ENCODE data around the gene ZSWIM8.
"Not testable (repeated sequence)": the region's sequence is repeated elsewhere in the genome, so short reads cannot be mapped to it uniquely, and the experiment has no call there.

ZSWIM8 gene

GRCh38 chr10:73788864-73789658 is 3.7 kb downstream of the ZSWIM8 start:
- H3K36me3 ChIP-seq (ENCODE audit: insufficient read depth, low read length), result peaks cover 53% of the 10 kb centered on the region
- H3K9ac ChIP-seq (ENCODE audit: low read length), result no peak overlapping the region
- H3K27ac ChIP-seq (ENCODE audit: low read depth, low read length), result no peak overlapping the region
- no peaks in the 10 kb centered on the region for H3K27me3 ChIP-seq (ENCODE audit: control insufficient read depth in 1 of 2, insufficient read depth in 2 of 2, low read length in 2 of 2)
- no peaks in the 10 kb centered on the region for H3K9me3 ChIP-seq (ENCODE audit: low read length)
- peaks cover 21% of the 10 kb centered on the region for H3K4me1 ChIP-seq (ENCODE audit: insufficient read depth, low read length)
- H3K4me3 ChIP-seq (ENCODE audit: low read depth in 1 of 2, low read length in 2 of 2), result no peak overlapping the region

- Histone ChIP-seq H3K27ac (ENCODE audit: low read depth, low read length) (no peak overlapping the region), H3K4me1 (ENCODE audit: insufficient read depth, low read length) (peaks cover 21% of the 10 kb centered on the region), H3K9ac (ENCODE audit: low read length) (no peak overlapping the region), H3K9me3 (ENCODE audit: low read length) (no peaks in the 10 kb centered on the region), H3K27me3 (ENCODE audit: control insufficient read depth in 1 of 2, insufficient read depth in 2 of 2, low read length in 2 of 2) (no peaks in the 10 kb centered on the region), H3K36me3 (ENCODE audit: insufficient read depth, low read length) (peaks cover 58% of the 10 kb centered on the region), H3K4me3 (ENCODE audit: low read depth in 1 of 2, low read length in 2 of 2) (no peak overlapping the region)
These were observed 4.3 kb downstream of the ZSWIM8 start for GRCh38 chr10:73789659-73790055.

- H3K9me3 ChIP-seq (ENCODE audit: low read length), result no peaks in the 10 kb centered on the region
- H3K9ac ChIP-seq (ENCODE audit: low read length), result no peak overlapping the region
- no peaks in the 10 kb centered on the region for H3K27me3 ChIP-seq (ENCODE audit: control insufficient read depth in 1 of 2, insufficient read depth in 2 of 2, low read length in 2 of 2)
- peaks cover 20% of the 10 kb centered on the region for H3K4me1 ChIP-seq (ENCODE audit: insufficient read depth, low read length)
- no peak overlapping the region for H3K27ac ChIP-seq (ENCODE audit: low read depth, low read length)
- H3K36me3 ChIP-seq (ENCODE audit: insufficient read depth, low read length), result peaks cover 69% of the 10 kb centered on the region
- no peak overlapping the region for H3K4me3 ChIP-seq (ENCODE audit: low read depth in 1 of 2, low read length in 2 of 2)
These were observed 5.7 kb downstream of the ZSWIM8 start for GRCh38 chr10:73790886-73791625.

GRCh38 chr10:73791871-73792400 is 6.5 kb downstream of the ZSWIM8 start:
- H3K9ac ChIP-seq (ENCODE audit: low read length), result no peak overlapping the region
- H3K4me1 ChIP-seq (ENCODE audit: insufficient read depth, low read length), result peaks cover 12% of the 10 kb centered on the region
- H3K27me3 ChIP-seq (ENCODE audit: control insufficient read depth in 1 of 2, insufficient read depth in 2 of 2, low read length in 2 of 2), result no peaks in the 10 kb centered on the region
- no peak overlapping the region for H3K27ac ChIP-seq (ENCODE audit: low read depth, low read length)
- no peaks in the 10 kb centered on the region for H3K9me3 ChIP-seq (ENCODE audit: low read length)
- peaks cover 76% of the 10 kb centered on the region for H3K36me3 ChIP-seq (ENCODE audit: insufficient read depth, low read length)
- H3K4me3 ChIP-seq (ENCODE audit: low read depth in 1 of 2, low read length in 2 of 2), result no peak overlapping the region

GRCh38 chr10:73793456-73793855 is 8.1 kb downstream of the ZSWIM8 start:
- Histone ChIP-seq H3K36me3 (ENCODE audit: insufficient read depth, low read length) (peaks cover 91% of the 10 kb centered on the region), H3K4me1 (ENCODE audit: insufficient read depth, low read length) (no peaks in the 10 kb centered on the region), H3K27me3 (ENCODE audit: control insufficient read depth in 1 of 2, insufficient read depth in 2 of 2, low read length in 2 of 2) (no peaks in the 10 kb centered on the region), H3K9ac (ENCODE audit: low read length) (no peak overlapping the region), H3K9me3 (ENCODE audit: low read length) (no peaks in the 10 kb centered on the region), H3K27ac (ENCODE audit: low read depth, low read length) (no peak overlapping the region), H3K4me3 (ENCODE audit: low read depth in 1 of 2, low read length in 2 of 2) (no peak overlapping the region)

GRCh38 chr10:73795491-73795890 is 10.1 kb downstream of the ZSWIM8 start:
- H3K9ac ChIP-seq (ENCODE audit: low read length); H3K27ac ChIP-seq (ENCODE audit: low read depth, low read length); H3K27me3 ChIP-seq (ENCODE audit: control insufficient read depth in 1 of 2, insufficient read depth in 2 of 2, low read length in 2 of 2); H3K4me1 ChIP-seq (ENCODE audit: insufficient read depth, low read length); H3K4me3 ChIP-seq (ENCODE audit: low read depth in 1 of 2, low read length in 2 of 2); H3K9me3 ChIP-seq (ENCODE audit: low read length): not testable (repeated sequence)
- H3K36me3 ChIP-seq (ENCODE audit: insufficient read depth, low read length), result peaks cover 86% of the 10 kb centered on the region

- H3K27me3 ChIP-seq (ENCODE audit: control insufficient read depth in 1 of 2, insufficient read depth in 2 of 2, low read length in 2 of 2); H3K9ac ChIP-seq (ENCODE audit: low read length); H3K4me1 ChIP-seq (ENCODE audit: insufficient read depth, low read length); H3K27ac ChIP-seq (ENCODE audit: low read depth, low read length); H3K9me3 ChIP-seq (ENCODE audit: low read length); H3K4me3 ChIP-seq (ENCODE audit: low read depth in 1 of 2, low read length in 2 of 2): not testable (repeated sequence)
- peaks cover 83% of the 10 kb centered on the region for H3K36me3 ChIP-seq (ENCODE audit: insufficient read depth, low read length)
These were observed 10.6 kb downstream of the ZSWIM8 start for GRCh38 chr10:73796035-73796434.

- Histone ChIP-seq H3K27ac (ENCODE audit: low read depth, low read length) (no peak overlapping the region), H3K9ac (ENCODE audit: low read length) (no peak overlapping the region), H3K27me3 (ENCODE audit: control insufficient read depth in 1 of 2, insufficient read depth in 2 of 2, low read length in 2 of 2) (no peaks in the 10 kb centered on the region), H3K36me3 (ENCODE audit: insufficient read depth, low read length) (peaks cover 83% of the 10 kb centered on the region), H3K4me3 (ENCODE audit: low read depth in 1 of 2, low read length in 2 of 2) (no peak overlapping the region), H3K9me3 (ENCODE audit: low read length) (no peaks in the 10 kb centered on the region), H3K4me1 (ENCODE audit: insufficient read depth, low read length) (no peaks in the 10 kb centered on the region)
These were observed 11.4 kb downstream of the ZSWIM8 start for GRCh38 chr10:73796766-73797165.

GRCh38 chr10:73797324-73798025 is 12.1 kb downstream of the ZSWIM8 start:
- Histone ChIP-seq H3K36me3 (ENCODE audit: insufficient read depth, low read length) (peaks cover 83% of the 10 kb centered on the region), H3K27ac (ENCODE audit: low read depth, low read length) (no peak overlapping the region), H3K27me3 (ENCODE audit: control insufficient read depth in 1 of 2, insufficient read depth in 2 of 2, low read length in 2 of 2) (no peaks in the 10 kb centered on the region), H3K4me1 (ENCODE audit: insufficient read depth, low read length) (no peaks in the 10 kb centered on the region), H3K9me3 (ENCODE audit: low read length) (no peaks in the 10 kb centered on the region), H3K9ac (ENCODE audit: low read length) (no peak overlapping the region), H3K4me3 (ENCODE audit: low read depth in 1 of 2, low read length in 2 of 2) (no peak overlapping the region)

- no peak overlapping the region for H3K4me3 ChIP-seq (ENCODE audit: low read depth in 1 of 2, low read length in 2 of 2)
- H3K36me3 ChIP-seq (ENCODE audit: insufficient read depth, low read length), result peaks cover 83% of the 10 kb centered on the region
- no peaks in the 10 kb centered on the region for H3K27me3 ChIP-seq (ENCODE audit: control insufficient read depth in 1 of 2, insufficient read depth in 2 of 2, low read length in 2 of 2)
- no peaks in the 10 kb centered on the region for H3K9me3 ChIP-seq (ENCODE audit: low read length)
- H3K9ac ChIP-seq (ENCODE audit: low read length), result no peak overlapping the region
- no peaks in the 10 kb centered on the region for H3K4me1 ChIP-seq (ENCODE audit: insufficient read depth, low read length)
- H3K27ac ChIP-seq (ENCODE audit: low read depth, low read length), result no peak overlapping the region
These were observed 12.7 kb downstream of the ZSWIM8 start for GRCh38 chr10:73798087-73798486.

- H3K4me3 ChIP-seq (ENCODE audit: low read depth in 1 of 2, low read length in 2 of 2), result no peak overlapping the region
- H3K9ac ChIP-seq (ENCODE audit: low read length), result no peak overlapping the region
- H3K27me3 ChIP-seq (ENCODE audit: control insufficient read depth in 1 of 2, insufficient read depth in 2 of 2, low read length in 2 of 2), result no peaks in the 10 kb centered on the region
- H3K27ac ChIP-seq (ENCODE audit: low read depth, low read length), result no peak overlapping the region
- H3K9me3 ChIP-seq (ENCODE audit: low read length), result no peaks in the 10 kb centered on the region
- H3K36me3 ChIP-seq (ENCODE audit: insufficient read depth, low read length), result peaks cover 83% of the 10 kb centered on the region
- no peaks in the 10 kb centered on the region for H3K4me1 ChIP-seq (ENCODE audit: insufficient read depth, low read length)
These were observed 13.6 kb downstream of the ZSWIM8 start for GRCh38 chr10:73798927-73799560.
